Measurements from ENCODE around the gene CD40LG.

CD40LG gene

DNA sequence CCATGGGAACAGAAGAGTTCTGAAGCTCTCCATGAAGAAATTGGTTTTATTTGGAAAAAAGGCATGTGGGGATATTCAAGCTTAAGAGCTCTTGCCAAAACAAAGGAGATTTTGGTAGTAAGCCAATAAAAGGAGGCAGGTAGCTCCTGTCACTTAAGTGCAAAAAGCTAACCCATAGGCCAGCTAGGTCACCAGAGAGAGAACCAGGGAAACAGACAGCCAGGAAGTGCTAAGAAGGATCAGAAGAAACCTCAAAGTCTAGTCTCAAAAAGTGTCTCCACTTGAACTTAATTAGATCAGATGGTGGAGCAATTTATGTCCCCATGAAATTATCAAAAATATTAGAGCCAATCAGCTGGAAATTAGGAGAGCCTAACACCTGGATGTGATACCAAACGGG lies 49.2 kb downstream of the CD40LG start:
- DNase-seq (ENCODE audit: low read depth in 2 of 2), result no peak

DNA sequence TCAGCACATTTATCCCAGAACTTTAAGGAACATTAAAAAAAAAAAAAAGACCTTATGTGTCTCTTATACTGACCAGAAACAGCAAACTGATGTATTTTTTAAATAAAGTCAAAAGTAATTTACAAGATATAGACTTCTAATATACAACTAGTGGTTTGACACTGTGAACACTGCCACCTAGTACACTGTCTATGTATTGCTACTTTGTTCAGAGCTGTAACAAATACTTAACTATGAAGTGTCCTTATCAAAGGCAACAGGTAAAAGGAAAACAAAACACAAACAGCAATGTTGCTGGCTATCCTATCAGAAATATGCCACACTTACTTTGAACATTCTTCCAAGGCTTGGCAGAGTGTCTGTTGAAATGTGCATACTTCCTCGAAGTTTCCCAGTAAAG lies 60.4 kb downstream of the CD40LG start:
- no peak for DNase-seq (ENCODE audit: low read depth in 2 of 2)
